Stimulated activated CD8-positive, alpha-beta memory T cell treated with anti-CD3 and anti-CD28 coated beads, Interleukin-12 subunit alpha, Interleukin-12 subunit beta, amount 100 ng/mL, for 24 hours (primary cell): Measurements from ENCODE around the gene KCTD11.
"Not testable (repeated sequence)": the region's sequence is repeated elsewhere in the genome, so short reads cannot be mapped to it uniquely, and the experiment has no call there.

Experiments used
- DNase-seq: peaks from one replicate; pipeline ENCODE4 v3.0.0-alpha.2; 2020; ENCODE audit errors: extremely low read depth

KCTD11 gene

GRCh38 chr17:7322520-7323194, 29.3 kb upstream of the KCTD11 start:
- DNase-seq: no peak

- DNase-seq: no peak
Measured at GRCh38 chr17:7323731-7324437, 28.1 kb upstream of the KCTD11 start.

DNA sequence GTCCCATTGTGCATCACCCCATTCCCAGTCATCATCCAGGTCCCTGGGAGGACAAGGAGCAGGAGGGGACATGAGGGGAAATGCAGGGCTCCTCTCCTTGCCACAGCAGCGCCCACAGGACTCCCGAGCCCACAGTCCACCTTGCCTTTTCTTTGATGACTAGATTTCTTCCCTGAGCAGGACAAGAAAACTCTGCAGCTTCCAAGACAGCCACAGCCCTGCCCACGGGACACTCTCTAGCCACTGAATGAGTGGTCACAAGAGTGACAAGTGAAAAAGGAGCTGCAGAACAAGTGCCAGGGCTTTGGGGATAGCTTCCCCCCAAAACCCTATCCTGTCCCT, 27.6 kb upstream of the KCTD11 start:
- no peak for DNase-seq

DNA sequence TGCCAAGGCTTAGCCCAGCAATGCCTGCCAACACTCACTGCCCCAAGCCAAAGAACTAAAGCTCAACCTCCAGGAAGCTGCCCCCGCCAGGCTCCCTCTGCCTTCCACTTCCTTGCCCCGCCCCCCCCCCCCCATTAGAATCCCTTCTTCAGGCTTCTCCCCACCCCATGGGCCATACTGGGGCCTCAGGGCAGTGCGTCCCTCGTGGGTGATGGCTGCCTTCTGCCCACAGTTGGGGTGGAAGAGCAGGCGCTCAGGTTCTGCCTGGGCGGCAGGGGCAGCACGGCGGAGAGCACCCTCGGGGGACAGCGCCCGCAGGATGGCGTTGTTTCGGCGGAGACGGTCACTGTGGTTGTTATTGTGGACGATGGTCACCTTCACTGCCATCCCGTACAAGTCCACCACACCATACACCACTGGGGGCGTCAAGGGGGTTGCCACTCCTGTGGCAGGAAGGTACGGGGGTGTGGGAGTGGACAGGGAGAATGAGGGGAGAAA, 26.9 kb upstream of the KCTD11 start:
- no peak for DNase-seq

DNA sequence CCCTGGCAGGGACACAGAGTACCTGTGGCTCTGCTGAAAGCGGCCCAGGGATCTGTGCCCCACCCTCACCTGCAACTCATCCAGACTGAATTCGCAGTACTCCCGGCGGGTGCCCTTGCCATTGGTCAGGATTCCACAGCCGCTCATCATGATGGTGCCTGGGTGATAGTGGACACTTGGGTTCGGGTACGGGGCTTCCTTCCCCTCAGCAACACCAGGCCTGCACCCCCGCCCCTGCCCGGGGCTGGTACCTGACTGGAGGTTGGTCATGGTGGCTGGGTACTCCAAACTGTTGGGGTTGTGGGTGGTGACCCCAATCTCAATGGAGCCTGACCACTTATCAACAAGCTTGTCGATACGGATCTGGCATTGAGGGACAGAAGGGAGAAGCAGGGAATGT, 25.8 kb upstream of the KCTD11 start:
- DNase-seq: no peak

DNA sequence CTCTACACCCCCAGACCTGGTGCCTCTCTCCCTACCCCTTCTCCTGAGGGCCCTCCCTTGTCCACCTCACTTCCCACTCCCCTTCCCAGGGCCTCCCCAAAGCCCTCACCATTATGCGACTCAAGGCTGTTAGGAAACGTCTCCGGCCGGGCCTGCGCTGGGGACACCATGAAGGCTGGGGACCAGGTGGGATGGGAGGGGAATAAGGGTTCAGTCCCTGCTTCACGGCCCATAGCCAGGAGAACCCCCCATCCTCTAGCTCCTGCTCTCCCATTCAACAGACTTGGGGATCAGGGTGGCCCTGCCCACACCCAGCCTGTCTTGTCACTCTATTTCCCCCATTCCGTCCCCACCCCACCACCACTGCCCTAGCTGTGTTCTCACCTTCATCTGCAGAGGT, 24.9 kb upstream of the KCTD11 start:
- no peak for DNase-seq

GRCh38 chr17:7327501-7327900, 24.5 kb upstream of the KCTD11 start:
- no peak for DNase-seq

DNA sequence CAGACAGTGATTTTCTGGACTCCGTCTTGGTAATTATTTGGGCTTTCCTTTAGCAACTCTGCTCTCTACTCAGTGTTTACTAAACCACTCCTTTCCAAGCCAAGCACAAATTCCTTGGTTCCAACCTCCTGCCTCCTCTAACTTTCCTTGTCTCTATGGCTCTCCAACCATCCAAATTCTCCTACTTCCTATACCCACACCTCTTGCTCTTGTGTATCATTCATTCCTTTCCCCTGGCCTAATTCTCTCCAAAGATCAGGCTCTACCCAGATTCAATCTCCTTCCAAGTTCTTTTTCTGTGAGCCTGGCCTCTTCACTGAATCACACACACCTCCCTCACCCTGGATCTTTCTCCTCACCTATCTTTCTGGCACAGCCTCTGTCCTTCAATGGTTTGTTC, 24.0 kb upstream of the KCTD11 start:
- no peak for DNase-seq

GRCh38 chr17:7328840-7329373, 23.1 kb upstream of the KCTD11 start, which contains the start of gene NEURL4:
Gene NEURL4 (minus strand): TSS chr17:7329335. CDS start chr17:7329312, 23 bp downstream.
- no peak for DNase-seq

- peak; percentile 88 for DNase-seq
Measured at GRCh38 chr17:7329374-7329996, 22.5 kb upstream of the KCTD11 start.

- DNase-seq: peak; percentile 53
Measured at GRCh38 chr17:7329997-7330637, 21.8 kb upstream of the KCTD11 start.

GRCh38 chr17:7330638-7331015, 21.3 kb upstream of the KCTD11 start:
- DNase-seq: no peak

DNA sequence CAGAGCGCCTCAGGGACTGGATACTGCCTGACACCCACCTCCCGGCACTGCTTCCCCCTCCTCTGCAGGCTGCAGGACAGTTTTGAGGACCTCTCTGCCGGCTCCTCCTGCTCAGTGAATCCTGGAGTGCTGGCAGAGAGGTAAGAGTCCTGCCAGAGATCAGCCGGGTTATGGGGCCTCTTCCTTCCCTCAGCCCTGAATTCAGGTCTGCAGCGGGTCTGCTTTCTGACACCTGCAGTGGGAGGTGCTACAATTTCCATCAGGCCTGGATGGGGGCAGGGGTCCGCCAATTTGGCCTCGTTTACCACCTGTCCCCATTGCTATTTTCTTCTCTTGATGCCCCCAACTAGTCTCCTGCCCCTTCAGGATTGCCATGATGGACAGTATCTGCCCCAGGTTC, 19.9 kb upstream of the KCTD11 start:
- DNase-seq: no peak

GRCh38 chr17:7332600-7333069, 19.3 kb upstream of the KCTD11 start:
- not testable (repeated sequence) for DNase-seq

DNA sequence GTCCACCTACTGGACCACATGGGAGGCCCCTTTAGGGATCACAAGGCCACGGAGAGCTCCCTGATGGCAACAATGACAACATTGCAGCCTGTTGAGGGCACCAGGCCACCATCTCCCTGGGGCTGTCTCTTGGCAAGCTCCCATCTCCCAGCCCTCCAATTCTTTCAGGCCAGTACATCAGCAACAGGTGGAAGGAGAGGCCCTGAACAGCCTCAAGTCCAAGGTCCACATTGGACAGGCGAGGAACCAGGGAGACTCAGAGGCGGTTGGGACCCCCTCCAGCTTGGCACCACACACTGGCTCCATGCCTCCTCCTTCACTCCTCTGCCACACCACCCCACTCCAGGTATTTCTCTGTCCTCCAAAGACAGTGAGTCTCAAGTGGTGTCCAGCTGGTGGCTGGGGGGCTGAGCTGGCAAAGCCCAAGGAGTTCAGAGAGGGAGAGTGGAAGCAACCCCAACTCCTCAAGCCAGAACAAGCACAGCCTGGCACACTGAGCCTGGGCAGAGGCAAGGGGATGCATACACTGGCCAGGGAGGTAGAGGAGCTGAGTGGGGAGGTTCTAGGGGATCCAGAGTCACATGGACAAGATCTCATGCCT, 16.9 kb upstream of the KCTD11 start:
- DNase-seq: no peak

DNA sequence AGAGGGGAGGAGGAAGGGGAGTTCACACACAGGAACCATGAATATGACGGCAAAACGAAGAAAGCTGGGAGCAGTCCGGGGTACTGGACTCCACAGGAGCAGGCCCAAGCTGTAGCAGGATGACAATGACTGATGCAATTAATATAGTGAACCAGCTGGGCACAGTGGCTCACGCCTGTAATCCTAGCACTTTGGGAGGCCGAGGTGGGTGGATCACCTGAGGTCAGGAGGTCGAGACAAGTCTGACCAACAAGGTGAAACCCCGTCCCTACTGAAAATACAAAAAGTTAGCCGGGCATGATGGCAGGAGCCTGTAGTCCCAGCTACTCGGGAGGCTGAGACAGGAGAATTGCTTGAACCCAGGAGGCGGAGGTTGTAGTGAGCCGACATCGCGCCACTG, 16.2 kb upstream of the KCTD11 start:
- not testable (repeated sequence) for DNase-seq

- DNase-seq: peak; percentile 65
Measured at GRCh38 chr17:7336240-7337175, 15.5 kb upstream of the KCTD11 start, which contains the start of gene ACAP1. Gene ACAP1 (plus strand): TSS chr17:7336529. CDS start chr17:7336735, 206 bp downstream.

DNA sequence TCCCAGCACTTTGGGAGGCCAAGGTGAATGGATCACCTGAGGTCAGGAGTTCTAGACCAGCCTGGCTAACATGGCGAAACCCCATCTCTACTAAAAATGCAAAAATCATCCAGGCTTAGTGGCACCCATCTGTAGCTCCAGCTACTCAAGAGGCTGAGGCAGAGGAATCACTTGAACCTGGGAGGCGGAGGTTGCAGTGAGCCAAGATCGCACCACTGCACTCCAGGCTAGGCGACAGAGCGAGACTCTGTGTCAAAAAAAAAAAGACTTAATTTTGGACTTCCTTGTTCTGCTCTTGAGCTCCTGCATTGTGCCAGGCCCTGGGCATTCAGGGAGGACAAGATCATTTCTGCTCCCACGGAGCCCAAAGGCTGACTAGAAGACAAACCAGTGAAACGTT, 14.4 kb upstream of the KCTD11 start:
- not testable (repeated sequence) for DNase-seq

- DNase-seq: no peak
Measured at GRCh38 chr17:7340179-7340578, 11.8 kb upstream of the KCTD11 start.

GRCh38 chr17:7341842-7342241, 10.1 kb upstream of the KCTD11 start:
- DNase-seq: no peak
